ENCODE data around the gene EFHC1. TPM values are rescaled to one million over a fixed set of nuclear protein-coding genes. Genes with fewer than 3 reads are reported as not detected.

The EFHC1 gene
- total and polyA plus RNA-seq, 2 of the 13 experiments (the other 11 are each of a cell fraction or from before 2014, with no cell fraction given), result 23.4 to 29.5 TPM

- DNase-seq (ENCODE audit: low spot score) (no peak), FAIRE-seq (no peak), ATAC-seq (no peak)
- Histone ChIP-seq H3K9me3 (ENCODE audit: low read length) (no peaks in the 10 kb centered on the region), H3K4me1 (ENCODE audit: insufficient read depth, low read length) (peaks cover 56% of the 10 kb centered on the region), H3K4me3 (replicated peaks in 1 of 3; ENCODE audit: insufficient read depth in 1 of 3, low read depth in 2 of 3, low read length in 3 of 3) (no peak overlapping the region), H3K27me3 (ENCODE audit: control insufficient read depth in 1 of 2, insufficient read depth in 2 of 2, low read length in 2 of 2) (no peaks in the 10 kb centered on the region), H3K4me2 (ENCODE audit: low read depth, low read length) (no peak overlapping the region), H3K27ac (ENCODE audit: extremely low read length, insufficient read depth, low read length) (no peak overlapping the region), H2AFZ (ENCODE audit: low read length) (no peak overlapping the region), H4K20me1 (ENCODE audit: insufficient read depth, low read length) (peaks cover 49% of the 10 kb centered on the region), H3K9ac (ENCODE audit: insufficient read depth, low read depth, low read length) (no peak overlapping the region), H3K79me2 (ENCODE audit: insufficient read depth, low read length) (peaks cover 94% of the 10 kb centered on the region), H3K36me3 (replicated peaks in 1 of 2; ENCODE audit: control insufficient read depth in 1 of 2, insufficient read depth in 2 of 2, low read length in 2 of 2) (peaks cover 7 to 31% of the 10 kb centered on the region in 2 experiments)
- POLR2A ChIA-PET, result interaction anchor here (1.5 kb wide), 1 partner anchor 30 kb away, joined by 3 read pairs; no protein-coding TSS in a partner anchor
- CTCF ChIA-PET (ENCODE audit: low intra/inter-chr PET ratio, low total read pairs), result no interaction called here
- no TSS peak for BruUV-seq (replicated peaks)
- 96% methylated on average over 6 of the region's 6 CpGs for WGBS (ENCODE audit: low lambda C conversion rate)
- no peak for TF ChIP-seq NR2C2 (CRISPR knock-in tag; IDR thresholded peaks at IDR 0.05; ENCODE audit: borderline replicate concordance)
- TF ChIP-seq GMEB1 (CRISPR knock-in tag; IDR thresholded peaks at IDR 0.05; ENCODE audit: borderline replicate concordance), result no peak
- no peak for TF ChIP-seq ZNF430 (CRISPR knock-in tag; IDR thresholded peaks at IDR 0.05)
- TF ChIP-seq KDM5A (IDR thresholded peaks at IDR 0.05; ENCODE audit: borderline replicate concordance, low read length), result no peak
- TF ChIP-seq ZFP91 (CRISPR knock-in tag; IDR thresholded peaks at IDR 0.05; ENCODE audit: borderline replicate concordance), result no peak
- no peak for TF ChIP-seq ZSCAN20 (CRISPR knock-in tag; IDR thresholded peaks at IDR 0.05; ENCODE audit: borderline replicate concordance)
- no peak for TF ChIP-seq SP4 (CRISPR knock-in tag; IDR thresholded peaks at IDR 0.05)
- no peak for TF ChIP-seq MAF1 (CRISPR knock-in tag; IDR thresholded peaks at IDR 0.05; ENCODE audit: borderline replicate concordance)
- in situ Hi-C loops (cut with HindIII; ENCODE audit: extremely low pct_ligation_motif_present, low pct_unique_long_range_greater_than_20kb), result no loop called here
- intact Hi-C loops (cut with micrococcal nuclease; ENCODE audit: unreplicated experiment), result no loop called here
Measured at GRCh38 chr6:52558266-52559000, 138.3 kb downstream of the EFHC1 start.
